GM23248 (cell line): Measurements from ENCODE around the gene CCDC88C.

Experiments
- EZH2 ChIP-seq: fragments of 200-600 bp; sonication (generic); IDR thresholded peaks from 2 replicates; pipeline ENCODE4 v1.6.1; 2018; ENCODE audit warnings: antibody characterized with exemption, mild to moderate bottlenecking; ENCODE audit not compliant: insufficient read depth, poor library complexity, severe bottlenecking
- EZH2phosphoT487 ChIP-seq: fragments of 200-600 bp; sonication (generic); IDR thresholded peaks from 2 replicates; pipeline ENCODE4 v1.6.1; 2018; ENCODE audit warnings: antibody characterized with exemption, moderate library complexity, mild to moderate bottlenecking, low read depth; ENCODE audit not compliant: insufficient read depth

DNA sequence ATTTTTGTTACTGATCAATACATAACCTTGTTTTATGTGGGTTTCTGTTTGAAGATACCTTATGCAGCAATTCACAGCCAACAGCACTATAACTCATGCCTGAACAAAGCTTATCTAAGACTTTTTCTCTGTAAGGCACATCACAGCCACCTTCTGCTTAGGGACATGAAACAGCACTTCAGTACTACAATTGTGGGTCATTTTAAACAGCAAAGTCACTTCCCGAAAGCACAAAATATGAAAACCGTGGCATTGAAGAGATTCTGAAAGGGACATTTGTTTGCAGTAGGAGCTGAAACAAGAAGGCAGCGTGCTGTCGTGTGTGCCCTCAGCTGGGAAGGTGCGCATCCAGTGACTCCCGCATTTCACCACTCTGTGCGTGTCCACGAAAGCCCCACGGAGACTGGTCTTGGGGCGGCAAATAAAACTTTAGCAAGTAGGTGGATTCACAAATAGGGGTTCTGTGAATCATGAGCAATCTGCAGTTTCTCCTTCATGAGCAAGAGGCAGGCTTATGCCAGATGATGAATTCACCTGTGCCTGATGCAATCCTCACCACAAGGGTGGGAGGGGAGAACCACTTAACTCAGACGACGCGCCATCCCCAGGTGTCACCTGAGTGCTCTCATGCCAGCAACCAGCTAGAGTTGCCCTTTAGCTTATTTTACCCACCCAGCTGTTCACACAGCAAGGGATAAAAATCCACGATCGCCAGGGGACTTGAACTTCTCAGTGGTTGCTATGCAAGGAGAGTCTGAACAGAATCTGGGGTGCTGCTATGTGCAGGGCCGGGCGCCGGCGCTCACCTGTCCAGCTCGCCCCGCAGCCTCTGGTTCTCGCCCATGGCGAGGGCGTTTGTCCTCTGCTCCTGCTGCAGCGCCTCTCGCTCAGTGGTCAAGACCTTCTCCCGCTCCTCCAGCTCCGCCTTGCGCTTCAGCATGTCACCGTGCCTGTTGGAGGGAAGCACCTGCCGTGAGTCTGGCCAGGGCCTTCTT lies 118.2 kb downstream of the CCDC88C start:
- TF ChIP-seq EZH2phosphoT487 (no peak), EZH2 (no peak)
